Thyroid gland (tissue), 4 donors: Measurements from ENCODE around the gene DLGAP4. TPM values are rescaled to one million over a fixed set of nuclear protein-coding genes. Genes with fewer than 3 reads are reported as not detected.

Experiments used
- DNase-seq, 2 donors: peaks; one replicate each; pipeline ENCODE4 v3.0.0-alpha.2; 2019
- H3K27ac ChIP-seq, 3 donors: fragments of 200-600 bp; sonication (generic); 1 replicate in 2 of 3; 2 replicates in 1 of 3; pipeline ENCODE4 v1.5.1; 2016 to 2019; ENCODE audit warnings: mild to moderate bottlenecking in 1 of 3, moderate library complexity in 1 of 3
- H3K27me3 ChIP-seq: fragments of 200-600 bp; sonication (generic); one replicate; pipeline ENCODE4 v1.5.1; 2019
- H3K36me3 ChIP-seq, 2 donors: fragments of 200-600 bp; sonication (generic); one replicate each; pipeline ENCODE4 v1.5.1; 2016 to 2019
- H3K4me1 ChIP-seq, 2 donors: fragments of 200-600 bp; sonication (generic); one replicate each; pipeline ENCODE4 v1.5.1; 2017 to 2019
- H3K4me3 ChIP-seq, 3 donors: fragments of 200-600 bp; sonication (generic); replicated peaks in 1 of 3; 1 replicate in 2 of 3; 2 replicates in 1 of 3; pipeline ENCODE4 v1.5.1; 2016; ENCODE audit warnings: mild to moderate bottlenecking in 1 of 3
- H3K9me3 ChIP-seq: fragments of 200-600 bp; sonication (generic); one replicate; pipeline ENCODE4 v1.5.1; 2017
- POLR2A ChIP-seq, 2 donors: fragments of 450-650 bp; IDR thresholded peaks; one replicate each; pipeline ENCODE4 v1.6.1; 2017; ENCODE audit warnings: antibody characterized with exemption in 2 of 2, mild to moderate bottlenecking in 2 of 2, moderate library complexity in 1 of 2
- WGBS, 2 donors: methylation state at CpG; one replicate each; pipeline ENCODE4 v1.1.5; 2017; 5-methylcytosine and 5-hydroxymethylcytosine counted together
- intact Hi-C: fragments of 100-400 bp; cut with DNase I; formaldehyde crosslinking; loops from one replicate; pipeline ENCODE4 v1.15.1; 2023
- total RNA-seq, 4 donors: library from RNA; depleted of rRNA; stranded (reverse); fragments of >200 nt; gene quantifications; one replicate each; pipeline ENCODE4 v1.2.3, GENCODE V29; 2016
- TF ChIP-seq, protein P1 (sequence below), 6 experiments: fragments of 200-600 bp in 3 of 6; fragments of 450-650 bp in 3 of 6; sonication (generic) in 3 of 6; IDR thresholded peaks; one replicate each; pipeline ENCODE4 v1.5.1; 2016 to 2019; ENCODE audit warnings: antibody characterized with exemption in 6 of 6, mild to moderate bottlenecking in 2 of 6, inconsistent platforms in 1 of 6, moderate library complexity in 1 of 6

DLGAP4 gene
- total RNA-seq, 4 donors from 2014 or later: 29.3 to 52.4 (median 41.5) TPM

GRCh38 chr20:36447101-36447500 is 141.0 kb downstream of the DLGAP4 start:
- TF ChIP-seq, protein P1, sequence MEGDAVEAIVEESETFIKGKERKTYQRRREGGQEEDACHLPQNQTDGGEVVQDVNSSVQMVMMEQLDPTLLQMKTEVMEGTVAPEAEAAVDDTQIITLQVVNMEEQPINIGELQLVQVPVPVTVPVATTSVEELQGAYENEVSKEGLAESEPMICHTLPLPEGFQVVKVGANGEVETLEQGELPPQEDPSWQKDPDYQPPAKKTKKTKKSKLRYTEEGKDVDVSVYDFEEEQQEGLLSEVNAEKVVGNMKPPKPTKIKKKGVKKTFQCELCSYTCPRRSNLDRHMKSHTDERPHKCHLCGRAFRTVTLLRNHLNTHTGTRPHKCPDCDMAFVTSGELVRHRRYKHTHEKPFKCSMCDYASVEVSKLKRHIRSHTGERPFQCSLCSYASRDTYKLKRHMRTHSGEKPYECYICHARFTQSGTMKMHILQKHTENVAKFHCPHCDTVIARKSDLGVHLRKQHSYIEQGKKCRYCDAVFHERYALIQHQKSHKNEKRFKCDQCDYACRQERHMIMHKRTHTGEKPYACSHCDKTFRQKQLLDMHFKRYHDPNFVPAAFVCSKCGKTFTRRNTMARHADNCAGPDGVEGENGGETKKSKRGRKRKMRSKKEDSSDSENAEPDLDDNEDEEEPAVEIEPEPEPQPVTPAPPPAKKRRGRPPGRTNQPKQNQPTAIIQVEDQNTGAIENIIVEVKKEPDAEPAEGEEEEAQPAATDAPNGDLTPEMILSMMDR (IDR thresholded peaks at IDR 0.05): no peak
- TF ChIP-seq POLR2A (IDR thresholded peaks at IDR 0.05): no peak
- intact Hi-C loops: no loop called here

GRCh38 chr20:36449663-36450062 is 143.5 kb downstream of the DLGAP4 start:
- intact Hi-C loops: no loop called here
- peaks cover 16 to 19% of the 10 kb centered on the region in 2 donors for H3K4me1 ChIP-seq
- H3K36me3 ChIP-seq: no peaks in the 10 kb centered on the region
- H3K27ac ChIP-seq: no peak overlapping the region
- DNase-seq: no peak
- H3K27me3 ChIP-seq: no peaks in the 10 kb centered on the region
- no peak for TF ChIP-seq POLR2A (IDR thresholded peaks at IDR 0.05)
- TF ChIP-seq, protein P1 (IDR thresholded peaks at IDR 0.05): no peak
- H3K4me3 ChIP-seq: no peak overlapping the region
- H3K9me3 ChIP-seq: no peaks in the 10 kb centered on the region

More at GRCh38 chr20:36447101-36447500, 141.0 kb downstream of the DLGAP4 start:
- peak; percentile 60 to 67 for DNase-seq
- Histone ChIP-seq H3K4me3 (no peak overlapping the region), H3K36me3 (no peaks in the 10 kb centered on the region), H3K27me3 (no peaks in the 10 kb centered on the region), H3K27ac (peak overlapping the region; percentile 33 to 39 (median 33)), H3K9me3 (no peaks in the 10 kb centered on the region), H3K4me1 (peaks cover 8 to 11% of the 10 kb centered on the region in 2 donors)

GRCh38 chr20:36454332-36454697 is 148.2 kb downstream of the DLGAP4 start:
- intact Hi-C loops: no loop called here
- peak overlapping the region in 1 of 3 donors; percentile 18 for H3K27ac ChIP-seq

DNA sequence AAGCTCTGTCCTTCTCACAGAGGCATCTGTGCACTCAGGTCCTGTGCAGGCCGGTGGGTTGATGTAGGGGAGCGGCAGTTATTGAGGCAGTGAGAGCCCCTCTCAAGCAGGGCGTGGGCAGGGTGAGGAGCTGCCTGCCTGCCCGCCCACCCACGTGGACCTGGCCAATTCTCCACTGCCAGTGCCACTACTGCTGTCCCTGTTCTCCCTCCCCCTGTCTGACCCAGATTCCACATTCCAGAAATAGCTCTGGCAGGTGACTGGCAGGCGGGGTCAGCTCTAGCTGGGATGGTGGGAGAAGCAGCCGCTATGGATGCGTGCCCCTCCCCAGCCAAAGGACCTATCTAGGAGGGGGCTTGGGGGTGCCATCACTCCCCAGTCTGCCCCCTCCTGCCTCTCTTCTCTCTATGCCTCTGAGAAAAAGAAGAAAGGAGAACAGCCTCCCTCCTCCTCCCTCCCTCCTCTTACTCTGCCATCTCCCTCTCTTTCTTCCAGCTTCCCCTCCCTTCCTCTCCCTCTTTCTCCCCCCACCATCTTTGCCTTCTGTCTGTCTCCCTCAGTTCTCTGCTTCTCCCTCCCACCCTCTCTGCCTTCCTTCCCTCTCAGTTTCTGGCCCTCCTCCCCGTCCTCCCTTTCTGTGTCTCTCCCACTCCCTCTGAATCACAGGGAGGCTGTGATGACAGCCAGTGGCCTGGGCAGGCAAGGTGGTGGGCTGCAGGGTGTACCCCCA is 148.7 kb downstream of the DLGAP4 start:
- 14 to 22% methylated on average over 9 of the region's 9 CpGs for WGBS, 2 donors
- peak overlapping the region; percentile 64 to 75 (median 75) for H3K27ac ChIP-seq
- TF ChIP-seq, protein P1 (IDR thresholded peaks at IDR 0.05): peak in 1 of 6 experiments; percentile 7
- TF ChIP-seq POLR2A (IDR thresholded peaks at IDR 0.05): peak in 1 of 2 donors; percentile 50
- H3K4me1 ChIP-seq: peaks cover 15 to 16% of the 10 kb centered on the region in 2 donors
- no peak overlapping the region for H3K4me3 ChIP-seq
- intact Hi-C loops: no loop called here
- H3K36me3 ChIP-seq: no peaks in the 10 kb centered on the region
- no peaks in the 10 kb centered on the region for H3K27me3 ChIP-seq
- DNase-seq: peak; percentile 92 to 95
- H3K9me3 ChIP-seq: no peaks in the 10 kb centered on the region

More at GRCh38 chr20:36454332-36454697, 148.2 kb downstream of the DLGAP4 start:
- Histone ChIP-seq H3K27me3 (no peaks in the 10 kb centered on the region), H3K4me1 (peaks cover 15 to 16% of the 10 kb centered on the region in 2 donors), H3K36me3 (no peaks in the 10 kb centered on the region), H3K9me3 (no peaks in the 10 kb centered on the region), H3K4me3 (no peak overlapping the region)
- no peak for DNase-seq
- TF ChIP-seq, protein P1 (IDR thresholded peaks at IDR 0.05): no peak
- TF ChIP-seq POLR2A (IDR thresholded peaks at IDR 0.05): no peak
- WGBS, 2 donors: 42 to 46% methylated on average over 4 of the region's 4 CpGs

- intact Hi-C loops: no loop called here
- Histone ChIP-seq H3K27ac (peak overlapping the region in 1 of 3 donors; percentile 75), H3K4me1 (peaks cover 18 to 22% of the 10 kb centered on the region in 2 donors), H3K27me3 (no peaks in the 10 kb centered on the region), H3K36me3 (no peaks in the 10 kb centered on the region), H3K9me3 (no peaks in the 10 kb centered on the region), H3K4me3 (no peak overlapping the region)
- DNase-seq: no peak
- 84 to 93% methylated on average over 9 of the region's 9 CpGs for WGBS, 2 donors
- TF ChIP-seq POLR2A (IDR thresholded peaks at IDR 0.05): no peak
- TF ChIP-seq, protein P1 (IDR thresholded peaks at IDR 0.05): no peak
These were observed 150.0 kb downstream of the DLGAP4 start for GRCh38 chr20:36455972-36456625.
